HG03565 (cell line): ENCODE data around the gene MIX23.
A peak's percentile ranks its signal among the peaks of the same experiment; 100 is the strongest.

Experiments
- ATAC-seq: cut with Tn5 transposase; IDR thresholded peaks from one replicate; pipeline ENCODE4 v1.9.1; 2021; ENCODE audit warnings: mild to moderate bottlenecking, moderate library complexity; ENCODE audit not compliant: unreplicated experiment

MIX23 gene

DNA sequence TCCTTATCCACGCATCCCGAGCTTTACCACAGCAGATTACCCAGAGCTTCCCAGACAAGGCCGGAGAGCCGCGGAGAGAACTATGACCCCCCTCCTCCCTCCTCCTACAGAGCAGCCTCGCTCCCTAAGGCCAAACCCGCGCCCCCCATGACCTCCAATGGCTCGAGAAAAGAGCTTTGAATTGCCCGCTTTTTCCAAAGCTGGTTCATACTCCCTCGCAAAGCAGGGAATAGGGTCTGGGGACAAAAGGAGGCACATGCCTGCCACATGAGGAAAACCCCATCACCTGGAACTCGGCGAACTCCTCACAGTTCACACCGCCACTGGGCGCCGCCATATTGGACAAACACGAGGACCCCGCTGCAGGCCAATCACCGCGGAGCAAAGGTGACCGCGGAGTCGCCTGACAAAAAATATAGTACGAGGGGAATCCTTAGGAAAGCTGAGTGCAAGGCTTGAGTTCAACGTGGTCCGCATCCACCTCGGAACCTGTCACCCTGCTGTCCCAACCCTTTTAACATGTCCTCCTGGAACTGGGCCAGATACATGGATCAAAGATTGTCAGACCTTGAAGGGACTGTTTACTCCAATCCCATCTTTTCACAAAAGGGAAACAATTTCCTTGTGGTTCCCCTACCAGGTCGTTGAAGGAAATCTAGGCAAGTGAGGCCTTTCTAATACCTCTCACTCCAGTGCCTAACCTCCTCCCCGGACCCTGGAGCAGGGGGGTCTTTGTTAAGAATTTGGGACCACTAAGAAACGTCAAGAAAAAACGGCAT lies at the start of gene MIX23:
TSS of gene MIX23 (minus strand) at position 344 of the 779 bp plus-strand sequence. CDS start at position 337, 7 bp downstream.
- ATAC-seq = peak; percentile 31

DNA sequence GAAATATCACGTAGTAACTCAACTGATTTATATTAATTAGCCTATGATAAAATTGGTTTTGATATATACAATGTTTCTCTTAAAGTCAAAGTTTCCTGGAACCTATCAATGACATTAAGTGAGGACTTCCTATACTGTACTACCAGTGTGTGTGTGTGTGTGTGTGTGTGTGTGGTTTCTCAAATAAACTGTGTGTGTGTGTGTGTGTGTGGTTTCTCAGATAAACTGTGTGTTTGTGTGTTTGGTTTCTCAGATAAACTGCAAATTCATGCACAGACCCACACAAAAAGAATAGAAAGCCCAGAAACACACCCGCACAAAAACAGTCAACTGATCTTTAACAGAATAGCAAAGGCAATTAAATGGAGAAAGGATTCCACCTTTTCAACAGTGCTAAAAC lies 47.3 kb upstream of the MIX23 start:
- no peak for ATAC-seq

DNA sequence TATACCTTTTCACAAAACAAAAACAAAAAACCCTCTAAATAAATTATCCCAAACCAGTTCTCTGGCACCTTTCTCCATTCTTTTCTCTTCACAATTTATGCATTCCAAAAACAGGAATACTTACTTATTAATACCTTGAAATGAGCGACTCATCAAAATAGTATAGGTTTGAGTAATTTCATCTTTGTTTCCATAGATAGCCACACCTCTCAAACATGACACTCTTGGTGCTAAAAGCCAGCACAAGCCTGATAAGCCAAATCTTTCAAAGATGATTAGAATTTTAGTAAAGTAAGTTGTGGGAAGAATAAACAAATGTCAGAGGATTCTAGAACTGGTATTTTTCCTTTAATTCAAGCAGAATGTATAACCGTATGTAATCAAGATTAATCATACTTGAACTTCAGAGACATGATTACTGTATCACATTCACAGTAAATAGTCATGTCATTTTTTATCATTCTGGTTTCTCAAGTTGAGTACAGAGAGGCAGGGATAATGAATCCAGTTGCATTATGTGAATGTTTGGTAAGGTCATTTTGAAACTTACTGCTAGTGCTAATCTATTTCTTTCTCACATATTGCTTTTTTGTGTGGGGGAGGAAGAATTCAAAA lies 44.9 kb upstream of the MIX23 start:
- no peak for ATAC-seq

DNA sequence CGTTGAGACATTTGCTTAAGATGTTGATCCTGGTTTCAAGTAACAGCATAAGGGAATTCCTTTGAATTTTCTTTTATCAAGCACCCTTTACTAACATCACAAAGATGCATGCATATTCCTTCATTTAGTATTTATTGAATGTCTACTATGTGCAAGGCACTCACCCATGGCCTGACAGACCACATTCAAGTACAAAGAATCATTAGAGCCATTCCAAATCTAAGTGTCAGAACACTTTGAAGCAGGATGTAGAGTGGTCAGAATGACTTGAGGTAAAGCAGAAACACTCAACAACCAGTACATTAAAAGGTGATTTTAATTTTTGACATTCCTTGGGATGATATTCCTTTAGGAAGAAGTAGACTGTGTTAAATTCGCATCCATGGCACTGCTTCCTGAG lies 38.8 kb upstream of the MIX23 start:
- no peak for ATAC-seq

DNA sequence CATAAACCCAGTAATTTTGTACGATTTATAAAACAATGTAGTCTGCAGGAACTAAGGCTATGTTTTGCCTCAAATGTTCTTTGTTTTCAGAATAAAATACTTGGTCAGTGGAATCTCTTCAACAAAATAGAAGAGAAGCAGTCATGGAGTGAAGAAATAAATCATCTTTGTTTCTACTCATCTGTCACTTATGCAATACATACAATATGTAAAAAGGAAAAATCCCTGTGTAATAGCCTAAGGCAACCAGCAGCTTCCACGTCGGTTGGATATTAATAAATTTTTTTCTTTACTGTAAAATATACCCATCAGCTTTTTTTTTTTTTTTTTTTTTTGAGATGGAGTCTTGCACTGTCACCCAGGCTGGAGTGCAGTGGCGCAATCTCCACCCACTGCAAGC lies 38.1 kb upstream of the MIX23 start:
- ATAC-seq = no peak

DNA sequence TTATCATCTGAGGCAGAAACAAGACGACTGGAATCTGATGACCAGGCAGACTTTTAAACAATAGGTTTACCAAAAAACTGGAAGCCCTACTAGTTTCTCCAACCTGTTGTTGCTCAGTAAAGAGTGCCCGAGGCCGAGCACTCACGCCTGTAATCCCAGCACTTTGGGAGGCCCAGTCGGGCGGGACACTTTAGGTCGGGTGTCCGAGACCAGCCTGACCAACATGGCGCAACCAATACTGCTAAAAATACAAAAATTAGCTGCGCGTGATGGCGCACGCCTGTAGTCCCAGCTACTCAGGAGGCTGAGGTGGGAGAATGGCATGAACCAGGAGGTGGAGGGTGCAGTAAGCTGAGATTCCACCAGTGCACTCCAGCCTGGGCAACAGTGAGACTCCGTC lies 33.9 kb upstream of the MIX23 start:
- no peak for ATAC-seq

- peak; percentile 76 for ATAC-seq
Observed at GRCh38 chr3:122415762-122416654, 33.0 kb upstream of the MIX23 start, which contains the start of gene WDR5B. WDR5B (minus strand) TSS chr3:122416062; CDS start chr3:122415528, 534 bp downstream.

GRCh38 chr3:122415104-122415744 lies 32.2 kb upstream of the MIX23 start:
- peak; percentile 47 for ATAC-seq

DNA sequence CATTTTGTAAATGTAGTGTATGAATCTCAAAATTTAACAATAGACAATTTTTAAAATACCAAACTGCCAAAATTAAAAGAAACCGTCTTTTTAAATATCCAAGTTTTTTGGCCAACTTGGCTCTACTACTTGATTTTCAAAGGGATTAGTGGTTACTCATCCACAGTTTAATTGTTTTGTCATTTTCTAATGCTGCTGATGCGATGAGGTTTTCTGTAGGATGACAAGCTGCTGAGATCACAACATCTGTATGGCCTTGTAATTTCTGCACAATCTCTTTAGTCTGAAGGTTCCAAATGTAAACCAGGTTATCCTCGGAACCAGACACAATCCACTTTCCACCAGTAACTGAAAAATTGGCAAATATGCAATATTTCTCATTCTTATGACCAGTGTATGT lies 31.4 kb upstream of the MIX23 start:
- ATAC-seq = no peak

DNA sequence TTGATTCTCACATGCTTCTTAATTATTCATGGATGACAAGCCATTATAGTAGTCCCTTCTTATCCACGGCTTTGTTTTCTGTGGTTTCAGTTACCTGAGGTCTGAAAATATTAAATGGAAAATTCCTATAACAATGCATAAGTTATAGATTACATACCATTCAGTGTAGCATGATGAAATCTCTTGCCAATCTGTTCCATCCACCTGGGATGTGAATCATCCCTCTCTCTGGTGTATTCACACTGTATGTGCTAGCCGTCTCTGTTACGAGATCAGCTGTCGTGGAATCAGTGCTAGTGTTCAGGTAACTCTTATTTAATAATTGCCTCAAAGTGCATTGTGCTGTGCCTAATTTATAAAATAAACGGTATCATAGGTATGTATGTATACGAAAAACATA lies 27.6 kb upstream of the MIX23 start:
- ATAC-seq = no peak

- ATAC-seq = no peak
Observed at GRCh38 chr3:122410111-122410510, 27.1 kb upstream of the MIX23 start.

DNA sequence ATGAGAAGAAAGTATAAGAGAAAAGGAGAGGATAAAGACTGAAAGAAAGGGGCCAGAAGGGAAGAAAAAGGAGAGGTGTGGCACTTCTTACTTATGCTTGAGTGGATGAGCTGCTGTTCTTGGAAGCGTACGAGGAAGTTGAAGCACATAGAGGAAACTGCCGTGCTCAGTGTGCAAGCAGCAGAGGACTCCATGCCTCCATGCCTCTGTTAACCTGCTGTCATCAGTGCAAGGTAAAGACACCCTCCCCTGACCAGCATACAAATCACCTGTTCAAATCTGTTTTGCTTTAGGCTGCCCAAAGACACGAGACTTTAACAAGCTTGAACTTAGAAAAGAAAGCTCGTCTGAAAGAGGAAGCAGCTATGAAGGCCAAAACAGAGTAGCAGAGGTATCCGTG lies 26.4 kb upstream of the MIX23 start:
- no peak for ATAC-seq

DNA sequence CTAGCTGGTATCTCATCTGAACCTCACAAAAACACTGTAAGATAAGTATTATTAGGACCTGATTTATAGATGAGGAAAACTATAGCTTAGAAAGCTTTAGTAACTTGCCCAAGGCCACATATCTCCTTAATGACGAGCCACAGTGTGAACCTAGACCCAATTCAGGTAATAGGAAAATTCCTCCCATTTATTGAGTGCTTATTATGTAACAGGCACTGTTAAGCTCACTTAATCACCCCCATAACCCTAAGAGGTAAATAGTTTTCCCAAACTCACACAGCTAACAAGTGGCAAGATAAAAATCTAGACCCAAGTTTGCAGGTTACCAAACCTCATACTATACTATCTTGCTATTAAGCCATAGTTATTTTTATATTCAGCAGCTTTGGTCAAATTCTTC lies 24.9 kb upstream of the MIX23 start:
- no peak for ATAC-seq

DNA sequence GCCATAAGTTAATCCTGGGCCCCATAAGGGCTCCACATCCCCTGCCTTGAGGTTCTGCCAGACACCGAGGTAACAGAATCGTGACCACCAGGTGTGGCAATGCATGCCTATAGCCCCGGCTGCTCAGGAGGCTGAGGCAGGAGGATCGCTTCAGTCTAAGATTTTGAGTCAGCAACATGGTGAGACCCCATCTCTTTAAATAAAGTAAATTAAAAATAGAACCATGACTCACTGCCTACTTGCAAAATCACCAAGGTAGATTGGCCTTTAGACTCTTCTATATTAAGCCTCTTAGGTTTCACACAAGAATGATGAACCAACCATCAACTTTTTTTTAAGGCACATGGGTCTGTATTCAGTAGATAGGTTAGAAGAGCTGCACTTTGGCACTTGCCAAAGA lies 23.2 kb upstream of the MIX23 start:
- no peak for ATAC-seq

DNA sequence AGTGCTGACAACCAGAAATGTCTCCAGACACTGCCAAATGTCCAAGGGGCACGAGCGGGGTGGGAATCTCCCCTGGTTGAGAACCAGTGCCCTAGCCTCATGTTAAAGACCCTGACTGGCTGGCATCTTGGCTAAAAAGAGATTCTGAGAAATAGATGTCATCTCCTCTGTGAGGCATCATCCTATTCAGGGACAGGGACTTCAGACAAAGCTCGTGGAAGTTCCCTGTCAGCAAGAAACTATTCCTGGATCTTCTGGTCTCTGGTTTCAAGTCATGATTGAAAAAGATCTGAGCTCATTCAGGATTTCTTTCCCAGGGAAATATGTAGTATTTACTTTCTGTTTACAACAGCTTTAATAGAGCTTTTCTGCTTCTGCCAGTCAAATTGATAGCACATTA lies 22.0 kb upstream of the MIX23 start:
- ATAC-seq = no peak

DNA sequence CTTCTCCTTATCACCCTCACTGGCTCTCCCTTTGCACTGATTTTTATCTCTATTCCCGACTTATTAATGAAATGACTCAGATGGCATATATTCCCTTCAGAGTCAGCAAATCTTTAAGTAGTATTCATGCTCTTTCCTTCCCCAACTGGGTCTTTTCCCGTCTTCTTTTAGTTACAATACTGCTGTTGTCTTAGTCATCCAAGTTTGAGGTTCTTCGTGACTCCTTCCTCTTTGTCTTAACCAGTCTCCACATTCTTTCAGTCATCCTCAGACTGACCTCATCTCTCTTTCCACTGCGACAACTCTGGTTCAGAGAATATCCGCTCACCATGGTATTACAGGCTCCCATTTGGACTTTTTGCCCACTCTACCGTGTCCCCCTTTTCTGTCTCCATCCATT lies 20.5 kb upstream of the MIX23 start:
- ATAC-seq = no peak

GRCh38 chr3:122398920-122399319 lies 15.9 kb upstream of the MIX23 start:
- no peak for ATAC-seq

- ATAC-seq = no peak
Observed at GRCh38 chr3:122397201-122397600, 14.2 kb upstream of the MIX23 start.

DNA sequence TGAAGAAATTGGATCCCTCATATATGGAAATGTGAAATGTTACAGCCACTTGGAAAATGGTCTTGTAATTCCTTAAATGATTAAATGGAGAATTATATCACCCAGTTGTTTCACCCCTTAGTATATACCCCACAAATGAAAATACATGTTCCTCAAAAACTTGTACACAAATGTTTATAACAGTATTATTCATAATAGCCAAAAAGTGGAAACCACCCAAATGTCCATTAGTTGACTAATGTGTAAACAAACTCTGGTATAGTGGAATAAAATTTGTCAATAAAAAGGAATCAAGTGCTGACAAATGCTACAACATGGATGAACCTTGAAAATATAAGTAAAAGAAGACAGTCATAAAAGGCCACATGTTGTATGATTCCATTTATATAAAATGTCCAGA lies 13.5 kb upstream of the MIX23 start:
- ATAC-seq = no peak

- ATAC-seq = no peak
Observed at GRCh38 chr3:122395582-122395981, 12.6 kb upstream of the MIX23 start.

DNA sequence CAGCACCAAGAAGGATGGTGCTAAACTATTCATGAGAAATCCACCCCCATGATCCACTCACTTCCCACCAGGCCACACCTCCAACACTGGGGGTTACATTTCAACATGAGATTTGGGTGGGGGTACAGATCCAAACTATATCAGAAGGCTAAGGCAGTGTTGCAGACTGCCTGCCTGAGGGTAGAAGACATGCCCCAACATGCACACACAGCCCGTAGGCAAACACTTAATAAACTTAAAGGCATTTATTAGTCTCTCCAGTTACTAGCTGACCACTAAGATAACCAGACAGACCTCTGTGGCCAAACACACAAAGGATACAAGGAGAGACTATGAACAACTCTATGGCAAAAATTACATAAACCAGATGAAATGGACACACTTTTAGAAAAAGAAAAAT lies 11.1 kb upstream of the MIX23 start:
- ATAC-seq = no peak
